GM19023 (cell line): ENCODE measurements around the gene BCAS3.
"Not testable (repeated sequence)": the region's sequence is repeated elsewhere in the genome, so short reads cannot be mapped to it uniquely, and the experiment has no call there.

Experiments
- ATAC-seq: cut with Tn5 transposase; IDR thresholded peaks from one replicate; pipeline ENCODE4 v1.9.1; 2021; ENCODE audit warnings: mild to moderate bottlenecking, moderate library complexity; ENCODE audit not compliant: unreplicated experiment

The BCAS3 gene

DNA sequence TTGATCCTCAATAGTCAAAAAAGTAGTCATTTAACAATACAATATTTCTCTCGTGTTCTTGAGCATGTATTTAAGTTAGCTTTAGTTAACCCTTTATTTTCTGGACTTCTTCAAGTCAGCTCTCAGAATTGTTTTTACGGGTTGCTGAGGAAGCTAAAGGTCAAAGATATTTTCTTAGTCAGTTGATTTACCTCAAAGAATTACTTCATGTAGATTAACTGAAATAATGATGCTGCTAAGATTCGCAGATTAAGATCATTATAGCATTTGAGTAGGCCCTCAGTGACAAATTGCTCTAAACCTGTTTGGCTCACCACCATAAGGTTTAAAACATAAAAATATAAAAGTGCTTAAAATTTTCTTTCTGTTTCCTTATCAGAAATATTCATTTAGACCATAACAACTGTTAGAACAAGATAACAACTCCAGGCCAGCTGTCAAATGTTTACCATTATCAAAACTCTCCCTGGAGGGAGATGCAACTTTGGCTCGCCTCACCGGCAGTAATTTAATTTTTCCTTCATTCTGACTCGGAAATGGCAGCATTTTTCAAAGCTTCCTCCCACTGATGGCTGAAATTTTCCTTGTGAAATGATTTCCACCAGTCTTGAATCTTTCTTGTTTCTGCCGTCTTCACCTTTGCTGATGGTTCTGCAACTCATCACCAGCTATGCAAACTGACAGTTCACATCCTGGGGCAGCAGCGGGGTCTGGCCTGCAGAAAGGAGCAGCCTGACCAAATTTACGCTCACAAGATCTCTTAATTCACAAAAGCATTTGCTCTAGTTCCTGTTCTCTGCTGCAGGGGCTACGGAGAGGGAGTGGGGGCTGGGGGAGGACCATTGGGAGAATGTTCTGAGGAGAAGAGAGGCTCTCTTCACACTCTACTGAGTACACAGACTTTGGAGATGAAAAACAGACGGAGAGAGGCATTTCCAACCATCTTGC lies 467.2 kb downstream of the BCAS3 start:
- ATAC-seq = no peak

- not testable (repeated sequence) for ATAC-seq
Measured at GRCh38 chr17:61146833-61147232, 469.2 kb downstream of the BCAS3 start.

- ATAC-seq = no peak
Measured at GRCh38 chr17:61149106-61149825, 471.6 kb downstream of the BCAS3 start.

DNA sequence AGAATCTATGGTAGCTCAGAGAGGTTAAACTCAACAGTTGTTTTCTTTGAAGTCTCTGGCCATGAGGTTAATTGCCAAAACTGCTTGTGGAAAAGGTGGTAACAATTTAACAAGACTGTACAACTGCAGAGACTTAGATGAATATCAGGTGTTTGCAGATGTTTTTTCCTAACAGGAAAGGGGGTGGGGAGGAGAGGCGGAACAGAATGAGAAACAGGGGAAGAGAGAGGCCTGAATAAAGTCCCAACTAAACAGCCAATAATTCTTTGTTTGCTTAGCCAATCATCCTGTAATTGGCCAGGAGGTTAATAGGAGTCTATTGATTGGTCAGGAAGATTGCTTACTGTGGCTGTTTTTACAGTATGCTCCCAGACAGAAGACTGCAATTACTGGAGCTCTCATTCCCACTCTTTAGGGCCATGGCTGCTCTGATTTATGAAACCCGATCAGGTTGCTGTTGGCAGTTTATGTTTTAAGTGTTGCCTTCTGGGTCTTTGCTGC lies 472.3 kb downstream of the BCAS3 start:
- ATAC-seq = no peak

DNA sequence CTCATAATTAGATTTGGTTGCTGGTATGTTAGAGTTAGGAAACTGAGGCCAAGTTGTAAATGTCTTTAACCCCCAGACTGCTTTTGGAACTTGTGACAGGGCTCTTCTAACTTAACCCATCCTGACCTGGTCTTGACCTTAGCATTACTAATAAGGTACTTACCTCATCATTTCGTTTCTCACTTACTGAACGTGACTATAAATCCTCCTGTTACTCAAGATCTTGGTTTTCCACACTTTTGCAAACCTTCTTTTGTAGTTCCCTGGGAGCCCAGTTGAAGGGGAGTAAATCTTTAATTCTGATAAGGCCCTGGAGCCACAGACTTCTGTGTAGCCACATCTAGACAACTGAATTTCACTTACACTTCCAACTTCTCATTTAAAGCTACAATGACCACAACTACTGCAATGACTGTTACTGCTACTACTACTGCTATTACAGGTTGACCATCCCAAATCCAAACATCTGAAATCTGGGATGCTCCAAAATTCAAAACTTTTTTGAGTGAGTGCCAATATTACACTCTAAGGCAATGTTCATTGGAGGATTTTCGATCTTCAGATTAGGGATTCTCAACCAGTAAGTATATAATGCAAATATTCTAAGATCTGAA lies 473.1 kb downstream of the BCAS3 start:
- no peak for ATAC-seq

DNA sequence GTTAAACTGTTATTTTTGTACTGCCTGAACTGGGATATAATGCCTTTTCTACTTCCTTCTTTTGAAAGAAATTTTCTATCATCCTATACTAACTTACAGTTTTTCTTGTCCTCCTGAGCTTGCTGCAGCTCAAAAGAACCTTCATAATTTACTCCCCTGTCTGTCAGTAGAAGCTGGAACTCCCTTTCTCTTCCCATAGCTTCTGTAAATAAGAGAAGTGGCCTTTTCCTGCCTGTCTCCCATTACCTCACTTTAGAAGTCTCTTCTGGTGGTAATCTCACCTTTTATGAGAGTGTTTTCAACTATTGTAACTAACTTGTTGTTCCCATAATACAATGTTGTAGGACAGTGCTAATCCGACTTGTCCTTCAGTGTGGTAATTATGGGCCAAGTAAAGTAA lies 475.2 kb downstream of the BCAS3 start:
- ATAC-seq = no peak

DNA sequence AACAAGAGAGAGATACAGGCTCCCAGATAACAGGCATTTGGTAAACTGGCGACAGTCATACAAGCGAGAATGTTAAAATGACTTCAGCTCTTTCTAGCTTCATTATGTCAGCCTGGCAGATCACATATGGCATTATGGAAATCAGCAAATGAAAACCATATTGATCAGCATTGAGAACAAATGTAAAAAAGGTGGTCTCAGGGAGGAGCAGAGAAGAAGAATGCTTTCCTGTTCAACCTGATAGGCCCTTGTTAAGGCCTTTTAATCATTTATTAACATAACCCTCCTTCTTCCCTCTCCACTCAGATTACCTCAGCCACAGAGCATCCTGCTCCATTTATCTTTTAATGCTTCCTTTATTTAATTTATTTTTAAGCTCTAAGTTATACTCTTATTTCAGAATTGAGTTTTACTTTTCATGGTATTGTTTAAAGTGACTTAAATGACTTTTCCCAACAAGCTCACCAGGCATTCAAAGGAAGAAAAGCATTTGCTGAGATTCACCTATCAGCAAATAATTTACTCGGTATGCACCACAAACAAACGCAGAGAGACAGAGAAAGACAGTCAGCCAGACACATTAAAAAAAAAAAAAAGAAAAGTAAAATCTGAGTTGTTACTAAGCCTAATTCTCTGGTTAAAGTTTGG lies 478.1 kb downstream of the BCAS3 start:
- ATAC-seq = no peak

GRCh38 chr17:61157246-61157886 lies 479.7 kb downstream of the BCAS3 start:
- ATAC-seq = no peak

GRCh38 chr17:61158376-61158775 lies 480.7 kb downstream of the BCAS3 start:
- ATAC-seq = no peak

- ATAC-seq = no peak
Measured at GRCh38 chr17:61159221-61159814, 481.7 kb downstream of the BCAS3 start.

GRCh38 chr17:61160204-61160603 lies 482.6 kb downstream of the BCAS3 start:
- ATAC-seq = no peak

- ATAC-seq = no peak
Measured at GRCh38 chr17:61160789-61161445, 483.3 kb downstream of the BCAS3 start.

DNA sequence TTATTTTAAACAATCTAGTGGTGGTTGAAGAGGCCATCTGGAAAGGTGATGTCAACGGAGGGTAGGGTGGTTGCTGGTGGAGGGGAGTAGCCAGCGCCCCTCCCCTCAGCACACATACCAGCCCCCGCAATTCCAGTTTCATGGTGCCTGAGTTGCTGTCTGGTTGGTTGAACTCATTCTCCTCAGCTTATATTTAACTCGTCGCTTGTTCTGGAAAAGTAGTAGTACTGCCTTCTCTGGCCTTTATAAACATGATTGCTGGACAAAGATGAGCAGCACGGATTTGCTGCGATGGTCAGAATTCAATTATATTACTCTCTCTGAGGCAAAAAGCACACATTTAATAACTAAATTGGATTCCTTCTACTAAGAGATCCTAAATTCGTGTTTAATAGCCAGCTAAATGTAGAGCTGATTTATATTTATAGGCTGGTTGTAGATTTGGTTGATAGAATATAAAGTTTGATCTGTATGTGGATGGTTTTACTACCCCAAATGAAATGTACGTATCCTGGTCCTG lies 484.0 kb downstream of the BCAS3 start:
- no peak for ATAC-seq

DNA sequence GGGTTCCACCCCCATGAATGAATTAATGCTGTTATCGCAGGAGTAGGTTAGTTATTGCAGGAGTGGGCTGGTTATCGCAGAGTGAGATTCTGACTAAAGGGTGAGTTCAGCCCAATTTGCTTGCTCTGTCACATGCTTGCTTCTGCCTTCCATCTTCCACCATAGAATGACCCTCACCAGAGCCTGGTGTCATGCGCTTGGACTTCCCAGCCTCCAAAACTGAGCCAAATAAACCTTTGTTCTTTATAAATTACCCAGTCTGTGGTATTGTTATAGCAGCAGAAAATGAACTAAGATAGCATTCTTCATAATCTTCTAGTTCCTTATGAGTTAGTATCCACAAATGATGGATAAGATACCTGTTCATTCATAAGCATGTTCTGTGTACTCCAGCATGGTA lies 486.9 kb downstream of the BCAS3 start:
- no peak for ATAC-seq

GRCh38 chr17:61167075-61167474 lies 489.4 kb downstream of the BCAS3 start:
- ATAC-seq = no peak

- ATAC-seq = no peak
Measured at GRCh38 chr17:61168506-61168905, 490.9 kb downstream of the BCAS3 start.

GRCh38 chr17:61174310-61174709 lies 496.7 kb downstream of the BCAS3 start:
- no peak for ATAC-seq

DNA sequence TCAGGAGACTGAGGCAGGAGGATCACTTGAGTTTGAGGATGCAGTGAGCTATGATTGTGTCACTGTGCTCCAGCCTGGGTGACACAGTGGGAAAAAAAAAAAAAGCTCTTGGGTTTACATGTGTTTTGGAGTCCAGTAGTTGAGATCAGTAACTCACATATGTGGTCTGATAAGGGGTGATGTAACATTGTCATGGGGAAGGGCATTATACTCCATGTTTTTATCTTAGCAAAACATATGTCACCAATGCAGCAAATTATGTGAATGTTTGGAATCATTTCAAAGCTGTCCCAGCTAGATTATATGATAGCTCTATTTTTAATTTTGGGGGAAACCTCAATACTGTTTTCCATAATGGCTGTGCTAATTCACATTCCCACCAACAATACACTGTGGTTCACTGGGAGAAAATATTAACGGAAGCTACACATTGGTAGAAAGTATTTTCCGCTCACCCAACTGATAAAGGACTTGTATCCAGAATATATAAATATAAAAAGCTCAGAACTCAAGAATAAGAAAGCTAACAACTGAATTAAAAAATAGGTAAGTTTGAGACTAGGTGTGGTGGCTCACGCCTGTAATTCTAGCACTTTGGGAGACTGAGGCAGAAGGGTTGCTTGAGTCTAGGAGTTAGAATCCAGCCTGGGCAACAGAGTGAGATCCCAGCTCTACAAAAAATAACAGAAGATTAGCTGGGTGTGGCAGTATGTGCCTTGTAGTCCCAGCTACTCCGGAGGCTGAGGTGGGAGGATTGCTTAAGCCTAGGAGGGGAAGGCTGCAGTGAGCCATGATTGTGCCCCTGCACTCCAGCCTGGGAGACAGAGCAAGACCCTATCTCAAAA lies 497.9 kb downstream of the BCAS3 start:
- ATAC-seq = no peak
